Upper lobe of right lung (tissue), 1 donor: ENCODE results near the gene BARX2. TPM values are rescaled to one million over a fixed set of nuclear protein-coding genes. Genes with fewer than 3 reads are reported as not detected.
A peak's percentile ranks its signal among the peaks of the same experiment; 100 is the strongest.
"Not testable (repeated sequence)": the region's sequence is repeated elsewhere in the genome, so short reads cannot be mapped to it uniquely, and the experiment has no call there.

Experiments used
- ATAC-seq: fragments of 200-7000 bp; cut with Tn5 transposase; one replicate; pipeline ENCODE4 v1.9.1; 2020; ENCODE audit warnings: mild to moderate bottlenecking, moderate library complexity
- DNase-seq: peaks from one replicate; pipeline ENCODE4 v3.0.0-alpha.2; 2020
- H3K27ac ChIP-seq: fragments of 200-600 bp; one replicate; pipeline ENCODE4 v1.8.0; 2022
- H3K27me3 ChIP-seq: fragments of 200-600 bp; one replicate; pipeline ENCODE4 v1.8.0; 2022; ENCODE audit warnings: mild to moderate bottlenecking
- H3K36me3 ChIP-seq: fragments of 200-600 bp; one replicate; pipeline ENCODE4 v1.8.0; 2022
- H3K4me1 ChIP-seq: fragments of 200-600 bp; one replicate; pipeline ENCODE4 v1.8.0; 2022
- H3K4me3 ChIP-seq: fragments of 200-600 bp; one replicate; pipeline ENCODE4 v1.8.0; 2022; ENCODE audit warnings: mild to moderate bottlenecking
- H3K9me3 ChIP-seq: fragments of 200-600 bp; one replicate; pipeline ENCODE4 v1.8.0; 2022
- intact Hi-C: fragments of 100-400 bp; cut with DNase I; formaldehyde crosslinking; loops from one replicate; pipeline ENCODE4 v1.11.0; 2022
- long read RNA-seq: library from polyadenylated mRNA; unstranded; transcript quantifications from one replicate; pipeline ENCODE4 v2.0.0, GENCODE V29; 2021
- total RNA-seq: library from RNA; stranded (reverse); fragmentation: NEBNext Ultra II Directional; extraction: Animal tissue kit (Norgen Biotek cat#: 25700); gene quantifications from one replicate; pipeline ENCODE4 v1.2.1, GENCODE V29; 2021
- TF ChIP-seq, protein P1 (sequence below): fragments of 200-600 bp; IDR thresholded peaks from one replicate; pipeline ENCODE4 v1.8.0; 2022; ENCODE audit warnings: antibody characterized with exemption
- donor health status: DM: no; HTN: yes; CAD: no; lungs with severe emphysema.

Gene BARX2, protein sequence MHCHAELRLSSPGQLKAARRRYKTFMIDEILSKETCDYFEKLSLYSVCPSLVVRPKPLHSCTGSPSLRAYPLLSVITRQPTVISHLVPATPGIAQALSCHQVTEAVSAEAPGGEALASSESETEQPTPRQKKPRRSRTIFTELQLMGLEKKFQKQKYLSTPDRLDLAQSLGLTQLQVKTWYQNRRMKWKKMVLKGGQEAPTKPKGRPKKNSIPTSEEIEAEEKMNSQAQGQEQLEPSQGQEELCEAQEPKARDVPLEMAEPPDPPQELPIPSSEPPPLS
- total RNA-seq = not detected
- long read RNA-seq = 0 reads

DNA sequence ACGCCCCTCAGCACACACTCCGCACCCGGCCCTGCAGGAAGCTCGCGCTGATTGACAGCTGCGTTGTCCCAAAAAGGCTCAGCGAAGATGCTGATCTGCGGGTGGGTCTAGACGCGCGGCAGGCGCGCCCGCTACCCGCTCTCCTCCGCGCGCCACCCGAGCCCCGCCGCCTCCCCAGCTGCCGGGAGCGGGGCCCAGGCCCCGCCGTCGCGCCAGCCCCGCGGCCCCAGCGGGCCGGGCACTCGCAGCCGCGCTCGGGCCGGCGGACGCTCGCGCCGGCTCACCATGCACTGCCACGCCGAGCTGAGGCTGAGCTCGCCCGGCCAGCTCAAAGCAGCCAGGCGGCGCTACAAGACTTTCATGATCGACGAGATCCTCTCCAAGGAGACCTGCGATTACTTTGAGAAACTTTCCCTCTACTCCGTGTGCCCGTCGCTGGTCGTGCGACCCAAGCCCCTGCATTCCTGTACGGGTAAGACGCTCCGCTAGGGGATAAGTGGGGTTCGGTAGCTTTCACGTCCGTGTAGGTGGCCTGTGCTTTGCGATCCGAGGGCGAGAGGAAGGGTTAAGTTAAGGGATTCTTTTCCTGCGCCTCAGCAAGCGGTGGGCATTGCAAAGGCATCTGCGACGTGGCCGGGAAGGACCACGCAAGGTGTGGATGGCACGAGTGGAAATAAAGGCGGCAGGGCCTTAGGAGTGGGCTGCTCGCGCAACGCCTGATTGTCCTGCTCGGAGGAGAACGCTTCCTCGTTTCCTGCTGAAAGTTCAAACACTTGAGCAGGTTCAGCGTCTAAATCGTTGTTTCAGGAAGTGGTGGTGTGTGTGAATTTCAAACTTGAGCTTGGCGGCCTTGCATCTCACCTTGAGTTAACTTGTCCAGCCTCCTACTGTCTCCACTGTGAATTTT lies at the start of gene BARX2:
Gene BARX2, plus strand, starts transcription at position 98 of the 907 bp plus-strand sequence. Its CDS starts 188 bp downstream, at position 286.
- no peaks in the 10 kb centered on the region for H3K9me3 ChIP-seq
- H3K4me1 ChIP-seq = peaks cover 18% of the 10 kb centered on the region
- peak; percentile 85 for ATAC-seq
- DNase-seq = peak; percentile 82
- intact Hi-C loops = no loop called here
- H3K27ac ChIP-seq = no peak within 1 kb of the TSS
- TF ChIP-seq, protein P1, sequence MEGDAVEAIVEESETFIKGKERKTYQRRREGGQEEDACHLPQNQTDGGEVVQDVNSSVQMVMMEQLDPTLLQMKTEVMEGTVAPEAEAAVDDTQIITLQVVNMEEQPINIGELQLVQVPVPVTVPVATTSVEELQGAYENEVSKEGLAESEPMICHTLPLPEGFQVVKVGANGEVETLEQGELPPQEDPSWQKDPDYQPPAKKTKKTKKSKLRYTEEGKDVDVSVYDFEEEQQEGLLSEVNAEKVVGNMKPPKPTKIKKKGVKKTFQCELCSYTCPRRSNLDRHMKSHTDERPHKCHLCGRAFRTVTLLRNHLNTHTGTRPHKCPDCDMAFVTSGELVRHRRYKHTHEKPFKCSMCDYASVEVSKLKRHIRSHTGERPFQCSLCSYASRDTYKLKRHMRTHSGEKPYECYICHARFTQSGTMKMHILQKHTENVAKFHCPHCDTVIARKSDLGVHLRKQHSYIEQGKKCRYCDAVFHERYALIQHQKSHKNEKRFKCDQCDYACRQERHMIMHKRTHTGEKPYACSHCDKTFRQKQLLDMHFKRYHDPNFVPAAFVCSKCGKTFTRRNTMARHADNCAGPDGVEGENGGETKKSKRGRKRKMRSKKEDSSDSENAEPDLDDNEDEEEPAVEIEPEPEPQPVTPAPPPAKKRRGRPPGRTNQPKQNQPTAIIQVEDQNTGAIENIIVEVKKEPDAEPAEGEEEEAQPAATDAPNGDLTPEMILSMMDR = no peak
- peak within 1 kb of the TSS; percentile 33 for H3K4me3 ChIP-seq
- H3K27me3 ChIP-seq = peaks cover 79% of the 10 kb centered on the region
- H3K36me3 ChIP-seq = no peaks in the 10 kb centered on the region

DNA sequence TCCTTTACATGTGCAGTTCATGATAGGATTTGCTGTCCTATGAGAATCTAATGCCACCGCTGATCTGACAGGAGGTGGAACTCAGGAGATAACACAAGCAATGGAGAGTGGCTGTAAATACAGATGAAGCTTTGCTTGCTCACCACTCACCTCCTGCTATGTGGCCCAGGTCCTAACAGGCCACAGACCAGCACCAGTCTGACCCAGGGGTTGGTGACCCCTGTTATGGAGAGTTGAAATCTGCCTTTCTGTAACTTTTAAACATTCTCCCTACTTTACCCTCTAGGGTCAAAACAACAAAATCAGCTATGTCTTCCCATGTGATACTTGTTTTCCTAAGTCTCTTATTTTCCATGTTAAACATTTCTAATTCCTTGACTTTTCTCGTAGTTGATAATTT lies 48.7 kb upstream of the BARX2 start:
- no peak for ATAC-seq
- no peak overlapping the region for H3K4me3 ChIP-seq
- no peak overlapping the region for H3K27ac ChIP-seq

DNA sequence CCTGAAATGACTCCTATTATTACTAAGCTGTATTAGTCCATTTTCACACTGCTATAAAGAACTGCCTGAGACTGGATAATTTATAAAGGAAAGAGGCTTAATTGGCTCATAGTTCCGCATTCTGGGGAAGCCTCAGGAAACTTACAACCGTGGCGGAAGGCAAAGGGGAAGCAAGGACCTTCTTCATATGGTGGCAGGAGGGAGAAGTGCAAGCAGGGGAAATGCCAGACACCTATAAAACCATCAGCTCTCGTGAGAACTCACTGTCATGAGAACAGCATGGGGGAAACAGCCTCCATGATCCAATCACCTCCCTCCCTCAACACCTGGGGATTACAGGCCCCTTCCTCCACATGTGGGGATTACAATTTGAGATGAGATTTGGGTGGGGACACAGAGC lies 47.9 kb upstream of the BARX2 start:
- not testable (repeated sequence) for H3K27me3 ChIP-seq, H3K36me3 ChIP-seq
- intact Hi-C loops = loop anchor here (10.0 kb wide), 1 partner anchor 213 kb away; no protein-coding TSS in a partner anchor

More for the DNA sequence above, 48.7 kb upstream of the BARX2 start:
- DNase-seq = no peak
- intact Hi-C loops = loop anchor here (10.0 kb wide), 1 partner anchor 212 kb away; no protein-coding TSS in a partner anchor
- Histone ChIP-seq H3K27me3 (no peaks in the 10 kb centered on the region), H3K9me3 (no peaks in the 10 kb centered on the region), H3K4me1 (peaks cover 22% of the 10 kb centered on the region), H3K36me3 (no peaks in the 10 kb centered on the region)
- TF ChIP-seq, protein P1 = no peak

DNA sequence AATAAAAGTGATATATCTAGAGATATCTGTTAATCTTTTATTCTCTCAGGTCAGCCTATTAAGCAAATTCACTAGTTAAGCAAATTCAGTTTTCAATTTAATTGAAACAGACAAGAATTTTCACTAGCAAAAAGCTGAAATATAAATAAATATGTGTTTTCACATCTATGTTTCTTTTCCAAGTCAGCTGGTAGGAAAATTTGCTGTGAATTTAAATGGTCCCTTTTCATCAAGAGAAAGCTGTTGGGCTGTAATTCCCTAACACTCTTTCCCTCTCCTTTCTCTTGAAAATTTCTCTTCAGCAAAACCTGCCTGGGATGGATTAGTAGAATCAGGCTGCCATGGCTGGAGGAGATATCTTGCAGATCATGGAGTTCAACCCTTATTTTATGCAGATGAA lies 46.9 kb upstream of the BARX2 start:
- ATAC-seq = no peak
- Histone ChIP-seq H3K36me3 (no peaks in the 10 kb centered on the region), H3K4me3 (no peak overlapping the region), H3K27me3 (no peaks in the 10 kb centered on the region), H3K4me1 (peaks cover 11% of the 10 kb centered on the region), H3K27ac (no peak overlapping the region), H3K9me3 (no peaks in the 10 kb centered on the region)
- intact Hi-C loops = loop anchor here (10.0 kb wide), 1 partner anchor 214 kb away; no protein-coding TSS in a partner anchor
- TF ChIP-seq, protein P1 = no peak
- DNase-seq = no peak

More for the DNA sequence above, 47.9 kb upstream of the BARX2 start:
- H3K4me3 ChIP-seq, ATAC-seq, DNase-seq, H3K9me3 ChIP-seq, H3K27ac ChIP-seq: not testable (repeated sequence)
- H3K4me1 ChIP-seq = peaks cover 21% of the 10 kb centered on the region
- TF ChIP-seq, protein P1 = peak; percentile 17

DNA sequence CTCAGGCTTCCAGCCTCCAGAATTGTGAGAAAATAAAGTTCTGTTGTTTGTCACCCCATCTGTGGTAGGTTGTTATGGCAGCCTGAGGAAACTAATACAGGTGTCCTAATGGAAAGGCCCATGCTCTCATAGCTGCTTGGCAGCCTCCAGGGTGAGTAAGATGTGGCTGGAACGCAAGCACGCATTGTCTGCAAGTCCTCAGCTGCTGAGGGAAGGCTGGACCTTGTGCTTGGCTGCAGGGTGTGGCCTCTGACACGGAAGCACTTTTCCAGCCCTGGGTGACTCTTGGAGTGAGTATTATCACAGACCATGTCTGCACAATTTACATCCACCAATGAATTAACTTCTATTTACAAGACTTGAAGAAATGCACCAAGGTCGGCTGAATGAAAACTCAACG lies 44.4 kb upstream of the BARX2 start:
- Histone ChIP-seq H3K4me1 (no peaks in the 10 kb centered on the region), H3K36me3 (no peaks in the 10 kb centered on the region), H3K27ac (no peak overlapping the region), H3K27me3 (no peaks in the 10 kb centered on the region), H3K9me3 (no peaks in the 10 kb centered on the region), H3K4me3 (no peak overlapping the region)
- intact Hi-C loops = no loop called here
- peak; percentile 16 for ATAC-seq
- TF ChIP-seq, protein P1 = no peak
- no peak for DNase-seq
